ENCODE results near the gene UBE2E1. TPM values are rescaled to one million over a fixed set of nuclear protein-coding genes. Genes with fewer than 3 reads are reported as not detected.

UBE2E1 gene
- total and polyA plus RNA-seq, 2 experiments from 2014 or later = 39.9 to 120 TPM

DNA sequence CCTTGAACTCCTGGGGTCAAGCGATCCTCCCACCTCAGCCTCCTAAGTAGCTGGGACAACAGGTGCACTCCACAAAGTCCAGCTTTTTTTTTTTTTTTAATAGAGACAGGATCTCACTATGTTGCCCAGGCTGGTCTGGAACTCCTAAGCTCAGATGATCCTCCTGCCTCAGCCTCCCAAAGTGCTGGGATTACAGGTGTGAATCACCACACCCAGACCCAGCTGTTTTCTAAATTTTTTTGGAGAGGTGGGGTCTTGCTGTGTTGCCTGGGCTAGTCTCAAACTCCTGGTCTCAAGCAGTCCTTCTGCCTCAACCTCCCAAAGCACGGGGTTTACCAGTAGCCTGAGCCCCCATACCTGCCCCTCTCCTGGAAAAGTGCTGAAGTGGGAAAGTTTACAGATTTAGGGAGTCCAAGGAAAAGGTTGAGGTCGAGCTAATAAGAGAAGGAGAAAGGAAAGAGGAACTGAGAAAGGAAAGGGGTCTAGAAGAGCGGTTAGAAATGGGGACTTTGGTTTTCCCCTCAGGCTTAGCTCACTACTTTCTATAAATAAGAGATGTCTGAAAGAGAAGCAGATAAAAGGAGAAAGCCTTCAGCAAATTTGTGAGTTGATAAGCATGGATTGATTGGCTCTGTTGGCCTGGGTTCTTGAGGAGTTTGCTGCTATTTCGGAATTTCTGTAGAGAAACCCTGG, 23.6 kb downstream of the UBE2E1 start:
- H3K36me3 ChIP-seq (ENCODE audit: insufficient read depth) = no peaks in the 10 kb centered on the region
- peaks cover 99% of the 10 kb centered on the region for H3K79me2 ChIP-seq (replicated peaks; ENCODE audit: insufficient read depth)
- peaks cover 60% of the 10 kb centered on the region for H3K4me1 Mint-ChIP-seq
- no peak overlapping the region for H3K27ac ChIP-seq (ENCODE audit: low read depth)
- no peaks in the 10 kb centered on the region for H3K9me3 Mint-ChIP-seq
- no peak for TF ChIP-seq POLR2AphosphoS5 (IDR thresholded peaks at IDR 0.05; ENCODE audit: low read depth)
- no peak for TF ChIP-seq ZNF462 (CRISPR knock-in tag; IDR thresholded peaks at IDR 0.05)
- no peak for TF ChIP-seq ZNF114 (CRISPR knock-in tag; IDR thresholded peaks at IDR 0.05)
- TF ChIP-seq, protein P1, sequence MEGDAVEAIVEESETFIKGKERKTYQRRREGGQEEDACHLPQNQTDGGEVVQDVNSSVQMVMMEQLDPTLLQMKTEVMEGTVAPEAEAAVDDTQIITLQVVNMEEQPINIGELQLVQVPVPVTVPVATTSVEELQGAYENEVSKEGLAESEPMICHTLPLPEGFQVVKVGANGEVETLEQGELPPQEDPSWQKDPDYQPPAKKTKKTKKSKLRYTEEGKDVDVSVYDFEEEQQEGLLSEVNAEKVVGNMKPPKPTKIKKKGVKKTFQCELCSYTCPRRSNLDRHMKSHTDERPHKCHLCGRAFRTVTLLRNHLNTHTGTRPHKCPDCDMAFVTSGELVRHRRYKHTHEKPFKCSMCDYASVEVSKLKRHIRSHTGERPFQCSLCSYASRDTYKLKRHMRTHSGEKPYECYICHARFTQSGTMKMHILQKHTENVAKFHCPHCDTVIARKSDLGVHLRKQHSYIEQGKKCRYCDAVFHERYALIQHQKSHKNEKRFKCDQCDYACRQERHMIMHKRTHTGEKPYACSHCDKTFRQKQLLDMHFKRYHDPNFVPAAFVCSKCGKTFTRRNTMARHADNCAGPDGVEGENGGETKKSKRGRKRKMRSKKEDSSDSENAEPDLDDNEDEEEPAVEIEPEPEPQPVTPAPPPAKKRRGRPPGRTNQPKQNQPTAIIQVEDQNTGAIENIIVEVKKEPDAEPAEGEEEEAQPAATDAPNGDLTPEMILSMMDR (conservative IDR thresholded peaks at IDR 0.05; ENCODE audit: low read depth in 2 of 2) = no peak
- no peak for TF ChIP-seq ZNF331 (CRISPR knock-in tag; IDR thresholded peaks at IDR 0.05; ENCODE audit: low read depth)
- no peak for TF ChIP-seq JUNB (IDR thresholded peaks at IDR 0.05; ENCODE audit: unreplicated experiment)
- TF ChIP-seq EZH2 (IDR thresholded peaks at IDR 0.05; ENCODE audit: low read depth, unreplicated experiment) = no peak
- TF ChIP-seq ETS1 (IDR thresholded peaks at IDR 0.05) = no peak
- TF ChIP-seq CREB1 (CRISPR knock-in tag; IDR thresholded peaks at IDR 0.05; ENCODE audit: low read depth) = no peak
- no peak for TF ChIP-seq EZH2phosphoT487 (IDR thresholded peaks at IDR 0.05; ENCODE audit: unreplicated experiment)
- no peak for TF ChIP-seq NANOG (IDR thresholded peaks at IDR 0.05; ENCODE audit: borderline replicate concordance)
- TF ChIP-seq, protein P2, sequence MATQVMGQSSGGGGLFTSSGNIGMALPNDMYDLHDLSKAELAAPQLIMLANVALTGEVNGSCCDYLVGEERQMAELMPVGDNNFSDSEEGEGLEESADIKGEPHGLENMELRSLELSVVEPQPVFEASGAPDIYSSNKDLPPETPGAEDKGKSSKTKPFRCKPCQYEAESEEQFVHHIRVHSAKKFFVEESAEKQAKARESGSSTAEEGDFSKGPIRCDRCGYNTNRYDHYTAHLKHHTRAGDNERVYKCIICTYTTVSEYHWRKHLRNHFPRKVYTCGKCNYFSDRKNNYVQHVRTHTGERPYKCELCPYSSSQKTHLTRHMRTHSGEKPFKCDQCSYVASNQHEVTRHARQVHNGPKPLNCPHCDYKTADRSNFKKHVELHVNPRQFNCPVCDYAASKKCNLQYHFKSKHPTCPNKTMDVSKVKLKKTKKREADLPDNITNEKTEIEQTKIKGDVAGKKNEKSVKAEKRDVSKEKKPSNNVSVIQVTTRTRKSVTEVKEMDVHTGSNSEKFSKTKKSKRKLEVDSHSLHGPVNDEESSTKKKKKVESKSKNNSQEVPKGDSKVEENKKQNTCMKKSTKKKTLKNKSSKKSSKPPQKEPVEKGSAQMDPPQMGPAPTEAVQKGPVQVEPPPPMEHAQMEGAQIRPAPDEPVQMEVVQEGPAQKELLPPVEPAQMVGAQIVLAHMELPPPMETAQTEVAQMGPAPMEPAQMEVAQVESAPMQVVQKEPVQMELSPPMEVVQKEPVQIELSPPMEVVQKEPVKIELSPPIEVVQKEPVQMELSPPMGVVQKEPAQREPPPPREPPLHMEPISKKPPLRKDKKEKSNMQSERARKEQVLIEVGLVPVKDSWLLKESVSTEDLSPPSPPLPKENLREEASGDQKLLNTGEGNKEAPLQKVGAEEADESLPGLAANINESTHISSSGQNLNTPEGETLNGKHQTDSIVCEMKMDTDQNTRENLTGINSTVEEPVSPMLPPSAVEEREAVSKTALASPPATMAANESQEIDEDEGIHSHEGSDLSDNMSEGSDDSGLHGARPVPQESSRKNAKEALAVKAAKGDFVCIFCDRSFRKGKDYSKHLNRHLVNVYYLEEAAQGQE (IDR thresholded peaks at IDR 0.05; ENCODE audit: unreplicated experiment) = no peak
- no peak for TF ChIP-seq STAT1 (IDR thresholded peaks at IDR 0.05; ENCODE audit: unreplicated experiment)
- H2AFZ ChIP-seq = no peak overlapping the region
- H3K4me1 ChIP-seq (ENCODE audit: insufficient read depth) = peaks cover 36% of the 10 kb centered on the region
- no peak overlapping the region for H3K4me3 ChIP-seq
- 0 out of 2 replicates have a peak overlapping the region, but pooled peaks have one; percentile 12 for H3K4me2 ChIP-seq
- ATAC-seq (no peak), DNase-seq (ENCODE audit: low spot score) (no peak)
- peaks cover 34% of the 10 kb centered on the region for H4K20me1 ChIP-seq (replicated peaks; ENCODE audit: insufficient read depth)
- peaks cover 7% of the 10 kb centered on the region; the same call in 1 of the 3 replicates for H3K36me3 Mint-ChIP-seq (ENCODE audit: low read depth)
- H3K27ac Mint-ChIP-seq = peak overlapping the region; percentile 73; the same call in 1 of the 2 replicates
- H3K4me3 Mint-ChIP-seq = no peak overlapping the region
- no peaks in the 10 kb centered on the region for H3K9me2 ChIP-seq (ENCODE audit: insufficient read depth)
- peaks cover 6% of the 10 kb centered on the region for H3K27me3 Mint-ChIP-seq (ENCODE audit: insufficient read depth, low read depth, poor library complexity)
- no peaks in the 10 kb centered on the region for H3F3A ChIP-seq (replicated peaks; ENCODE audit: low read depth)
- no peaks in the 10 kb centered on the region for H3K27me3 ChIP-seq (ENCODE audit: insufficient read depth)

Data from GM23338 (cell line).